ENCODE data around the gene ADORA2A.

Gene ADORA2A

DNA sequence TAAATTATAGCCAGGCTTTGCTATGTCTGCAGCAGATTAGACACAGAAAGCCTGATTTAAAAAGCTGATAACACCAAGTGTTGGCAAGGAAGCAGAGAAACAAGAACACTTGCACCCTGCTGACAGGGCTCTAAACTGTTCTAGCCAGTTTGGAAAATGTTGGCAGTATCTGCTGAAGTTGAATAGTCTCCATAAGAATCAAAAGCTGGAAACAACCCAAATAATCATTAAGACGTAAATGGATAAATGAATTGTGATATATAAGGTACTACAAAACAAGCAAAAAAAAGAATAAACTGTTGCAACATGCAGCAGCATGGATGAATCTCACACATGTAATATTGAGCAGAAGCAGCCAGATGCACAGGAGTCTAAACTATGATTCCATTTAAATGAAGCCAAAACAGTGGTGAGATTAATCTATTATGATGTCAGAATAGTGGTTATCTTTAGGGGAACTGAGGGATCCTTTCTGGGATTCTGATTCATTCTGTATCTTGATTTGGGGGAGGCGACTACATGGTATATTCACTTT is 40.4 kb upstream of the ADORA2A start:
- 100% methylated on average over 1 of the region's 2 CpGs for WGBS (ENCODE audit: insufficient coverage)
- POLR2A ChIA-PET: no interaction called here
- H3K9me3 ChIP-seq (ENCODE audit: control extremely low read depth in 1 of 5, control insufficient read depth in 4 of 5, insufficient read depth in 2 of 5, low read depth in 1 of 5, low read length in 4 of 5): no peaks in the 10 kb centered on the region
- H3K27ac ChIP-seq (ENCODE audit: insufficient read depth in 1 of 2, low read depth in 1 of 2, low read length in 2 of 2, poor library complexity in 1 of 2, severe bottlenecking in 2 of 2): no peak overlapping the region
- CTCF ChIA-PET: interaction anchor here (0.7 to 1.2 kb wide), 2 partner anchors 9 to 10 kb away, joined by 3 read pairs; no protein-coding TSS in a partner anchor
- peaks cover 3 to 20% (median 13%) of the 10 kb centered on the region in 4 experiments for H3K4me1 ChIP-seq (ENCODE audit: control extremely low read depth in 1 of 4, control insufficient read depth in 4 of 4, insufficient read depth in 4 of 4, low read length in 3 of 4)
- H3K36me3 ChIP-seq (ENCODE audit: control insufficient read depth in 4 of 4, insufficient read depth in 4 of 4, low read length in 3 of 4): peaks cover 0 to 5% (median 1%) of the 10 kb centered on the region in 4 experiments
- DNase-seq: no peak
- no peaks in the 10 kb centered on the region for H3K27me3 ChIP-seq (replicated peaks in 2 of 5; ENCODE audit: control insufficient read depth in 4 of 5, insufficient read depth in 5 of 5, low read length in 4 of 5)
- H3K4me3 ChIP-seq (ENCODE audit: control insufficient read depth in 1 of 7, extremely low read depth in 1 of 7, insufficient read depth in 4 of 7, low read depth in 2 of 7, low read length in 6 of 7): no peak overlapping the region

DNA sequence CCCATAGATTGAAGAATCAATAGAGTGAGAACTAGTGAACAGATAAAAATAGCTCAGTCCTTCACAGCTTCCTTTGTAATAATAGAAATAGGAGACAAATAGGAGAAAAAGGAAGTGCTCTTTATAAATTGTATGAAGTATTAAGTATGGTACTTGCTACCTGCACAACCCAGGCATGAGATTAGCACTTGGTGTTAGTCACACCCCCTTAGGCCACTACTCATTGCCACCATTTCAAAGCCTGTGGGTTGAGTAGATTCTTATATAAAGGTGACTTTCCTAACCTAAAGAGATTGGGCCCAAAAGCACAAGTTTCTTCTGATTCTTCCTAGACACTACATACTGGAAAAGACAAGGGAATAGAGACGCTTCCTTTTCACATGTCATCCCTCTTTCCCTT is 37.7 kb upstream of the ADORA2A start:
- Histone ChIP-seq H3K4me1 (ENCODE audit: control extremely low read depth in 1 of 4, control insufficient read depth in 4 of 4, insufficient read depth in 4 of 4, low read length in 3 of 4) (peaks cover 3 to 29% (median 15%) of the 10 kb centered on the region in 4 experiments), H3K27me3 (replicated peaks in 2 of 5; ENCODE audit: control insufficient read depth in 4 of 5, insufficient read depth in 5 of 5, low read length in 4 of 5) (no peaks in the 10 kb centered on the region), H3K36me3 (ENCODE audit: control insufficient read depth in 4 of 4, insufficient read depth in 4 of 4, low read length in 3 of 4) (peaks cover 0 to 13% (median 8%) of the 10 kb centered on the region in 4 experiments), H3K9me3 (ENCODE audit: control extremely low read depth in 1 of 5, control insufficient read depth in 4 of 5, insufficient read depth in 2 of 5, low read depth in 1 of 5, low read length in 4 of 5) (no peaks in the 10 kb centered on the region), H3K4me3 (ENCODE audit: control insufficient read depth in 1 of 7, extremely low read depth in 1 of 7, insufficient read depth in 4 of 7, low read depth in 2 of 7, low read length in 6 of 7) (no peak overlapping the region), H3K27ac (ENCODE audit: insufficient read depth in 1 of 2, low read depth in 1 of 2, low read length in 2 of 2, poor library complexity in 1 of 2, severe bottlenecking in 2 of 2) (no peak overlapping the region)
- peak in 2 of 3 donors; percentile 40 to 54 for DNase-seq
- ChIA-PET CTCF (interaction anchor here (4.4 kb wide), 1 partner anchor 8 kb away, joined by 20 read pairs; no protein-coding TSS in a partner anchor), POLR2A (no interaction called here)
- WGBS (ENCODE audit: insufficient coverage): no CpG with 5 or more reads among the region's 1 CpG

GRCh38 chr22:24390156-24390555 is 37.2 kb upstream of the ADORA2A start:
- H3K36me3 ChIP-seq (ENCODE audit: control insufficient read depth in 4 of 4, insufficient read depth in 4 of 4, low read length in 3 of 4): peaks cover 0 to 14% (median 9%) of the 10 kb centered on the region in 4 experiments
- ChIA-PET CTCF (interaction anchor here (1.6 to 4.4 kb wide), 2 partner anchors 9 to 37 kb away, joined by 3 to 20 read pairs; no protein-coding TSS in a partner anchor), POLR2A (no interaction called here)
- WGBS (ENCODE audit: insufficient coverage): no CpG with 5 or more reads among the region's 2 CpGs
- no peaks in the 10 kb centered on the region for H3K9me3 ChIP-seq (ENCODE audit: control extremely low read depth in 1 of 5, control insufficient read depth in 4 of 5, insufficient read depth in 2 of 5, low read depth in 1 of 5, low read length in 4 of 5)
- H3K27ac ChIP-seq (ENCODE audit: insufficient read depth in 1 of 2, low read depth in 1 of 2, low read length in 2 of 2, poor library complexity in 1 of 2, severe bottlenecking in 2 of 2): no peak overlapping the region
- no peaks in the 10 kb centered on the region for H3K27me3 ChIP-seq (replicated peaks in 2 of 5; ENCODE audit: control insufficient read depth in 4 of 5, insufficient read depth in 5 of 5, low read length in 4 of 5)
- peaks cover 3 to 29% (median 15%) of the 10 kb centered on the region in 4 experiments for H3K4me1 ChIP-seq (ENCODE audit: control extremely low read depth in 1 of 4, control insufficient read depth in 4 of 4, insufficient read depth in 4 of 4, low read length in 3 of 4)
- no peak for DNase-seq
- no peak overlapping the region for H3K4me3 ChIP-seq (ENCODE audit: control insufficient read depth in 1 of 7, extremely low read depth in 1 of 7, insufficient read depth in 4 of 7, low read depth in 2 of 7, low read length in 6 of 7)

DNA sequence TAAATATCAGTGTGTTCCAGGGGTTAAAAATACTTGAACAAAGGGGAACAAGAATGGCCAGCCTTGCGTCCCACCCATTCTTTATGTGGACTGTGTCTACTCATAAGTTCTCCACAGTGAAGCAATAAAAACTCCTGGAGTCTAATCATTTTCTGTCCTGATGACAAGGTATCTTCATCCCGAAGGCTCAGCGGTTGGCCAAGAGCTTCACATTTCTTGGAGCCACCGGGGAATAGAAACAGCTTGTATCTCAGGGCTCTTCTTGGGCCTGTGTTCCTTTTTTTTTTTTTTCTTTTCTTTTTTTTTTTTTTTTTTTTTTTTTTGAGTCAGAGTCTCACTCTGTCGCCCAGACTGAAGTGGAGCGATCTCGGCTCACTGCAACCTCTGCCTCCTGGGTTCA is 36.8 kb upstream of the ADORA2A start:
- peaks cover 3 to 29% (median 15%) of the 10 kb centered on the region in 4 experiments for H3K4me1 ChIP-seq (ENCODE audit: control extremely low read depth in 1 of 4, control insufficient read depth in 4 of 4, insufficient read depth in 4 of 4, low read length in 3 of 4)
- no peaks in the 10 kb centered on the region for H3K9me3 ChIP-seq (ENCODE audit: control extremely low read depth in 1 of 5, control insufficient read depth in 4 of 5, insufficient read depth in 2 of 5, low read depth in 1 of 5, low read length in 4 of 5)
- POLR2A ChIA-PET: no interaction called here
- no peak for DNase-seq
- H3K4me3 ChIP-seq (ENCODE audit: control insufficient read depth in 1 of 7, extremely low read depth in 1 of 7, insufficient read depth in 4 of 7, low read depth in 2 of 7, low read length in 6 of 7): no peak overlapping the region
- peaks cover 2 to 17% (median 10%) of the 10 kb centered on the region in 4 experiments for H3K36me3 ChIP-seq (ENCODE audit: control insufficient read depth in 4 of 4, insufficient read depth in 4 of 4, low read length in 3 of 4)
- no peak overlapping the region for H3K27ac ChIP-seq (ENCODE audit: insufficient read depth in 1 of 2, low read depth in 1 of 2, low read length in 2 of 2, poor library complexity in 1 of 2, severe bottlenecking in 2 of 2)
- H3K27me3 ChIP-seq (replicated peaks in 2 of 5; ENCODE audit: control insufficient read depth in 4 of 5, insufficient read depth in 5 of 5, low read length in 4 of 5): no peaks in the 10 kb centered on the region
- 95% methylated on average over 4 of the region's 7 CpGs for WGBS (ENCODE audit: insufficient coverage)
- CTCF ChIA-PET: interaction anchor here (1.3 to 4.8 kb wide), 4 partner anchors 9 to 66 kb away, joined by 3 to 24 read pairs (median 12); no protein-coding TSS in a partner anchor

GRCh38 chr22:24391836-24392217 is 35.6 kb upstream of the ADORA2A start:
- no CpG with 5 or more reads among the region's 3 CpGs for WGBS (ENCODE audit: insufficient coverage)
- DNase-seq: peak in 1 of 3 donors; percentile 31
- H3K36me3 ChIP-seq (ENCODE audit: control insufficient read depth in 4 of 4, insufficient read depth in 4 of 4, low read length in 3 of 4): peaks cover 10 to 22% (median 14%) of the 10 kb centered on the region in 4 experiments
- no peak overlapping the region for H3K27ac ChIP-seq (ENCODE audit: insufficient read depth in 1 of 2, low read depth in 1 of 2, low read length in 2 of 2, poor library complexity in 1 of 2, severe bottlenecking in 2 of 2)
- POLR2A ChIA-PET: interaction anchor here (0.7 kb wide), 1 partner anchor 17 kb away, joined by 3 read pairs; no protein-coding TSS in a partner anchor
- CTCF ChIA-PET: interaction anchor here (0.6 to 4.8 kb wide), 6 partner anchors 9 to 105 kb away, joined by 3 to 24 read pairs (median 4); no protein-coding TSS in a partner anchor
- H3K27me3 ChIP-seq (replicated peaks in 2 of 5; ENCODE audit: control insufficient read depth in 4 of 5, insufficient read depth in 5 of 5, low read length in 4 of 5): no peaks in the 10 kb centered on the region
- H3K9me3 ChIP-seq (ENCODE audit: control extremely low read depth in 1 of 5, control insufficient read depth in 4 of 5, insufficient read depth in 2 of 5, low read depth in 1 of 5, low read length in 4 of 5): no peaks in the 10 kb centered on the region
- H3K4me1 ChIP-seq (ENCODE audit: control extremely low read depth in 1 of 4, control insufficient read depth in 4 of 4, insufficient read depth in 4 of 4, low read length in 3 of 4): peaks cover 3 to 29% (median 15%) of the 10 kb centered on the region in 4 experiments
- H3K4me3 ChIP-seq (ENCODE audit: control insufficient read depth in 1 of 7, extremely low read depth in 1 of 7, insufficient read depth in 4 of 7, low read depth in 2 of 7, low read length in 6 of 7): no peak overlapping the region

- Histone ChIP-seq H3K4me1 (ENCODE audit: control extremely low read depth in 1 of 4, control insufficient read depth in 4 of 4, insufficient read depth in 4 of 4, low read length in 3 of 4) (peaks cover 3 to 27% (median 14%) of the 10 kb centered on the region in 4 experiments), H3K4me3 (ENCODE audit: control insufficient read depth in 1 of 7, extremely low read depth in 1 of 7, insufficient read depth in 4 of 7, low read depth in 2 of 7, low read length in 6 of 7) (no peak overlapping the region), H3K9me3 (ENCODE audit: control extremely low read depth in 1 of 5, control insufficient read depth in 4 of 5, insufficient read depth in 2 of 5, low read depth in 1 of 5, low read length in 4 of 5) (no peaks in the 10 kb centered on the region), H3K36me3 (ENCODE audit: control insufficient read depth in 4 of 4, insufficient read depth in 4 of 4, low read length in 3 of 4) (peaks cover 12 to 26% (median 17%) of the 10 kb centered on the region in 4 experiments), H3K27ac (ENCODE audit: insufficient read depth in 1 of 2, low read depth in 1 of 2, low read length in 2 of 2, poor library complexity in 1 of 2, severe bottlenecking in 2 of 2) (no peak overlapping the region), H3K27me3 (replicated peaks in 2 of 5; ENCODE audit: control insufficient read depth in 4 of 5, insufficient read depth in 5 of 5, low read length in 4 of 5) (no peaks in the 10 kb centered on the region)
- WGBS (ENCODE audit: insufficient coverage): 100% methylated on average over 3 of the region's 4 CpGs
- CTCF ChIA-PET: interaction anchor here (0.6 to 4.8 kb wide), 5 partner anchors 11 to 104 kb away, joined by 3 to 24 read pairs (median 13); no protein-coding TSS in a partner anchor
- POLR2A ChIA-PET: interaction anchor here (0.7 kb wide), 1 partner anchor 18 kb away, joined by 3 read pairs; no protein-coding TSS in a partner anchor
- peak in 1 of 3 donors; percentile 24 for DNase-seq
Observed at GRCh38 chr22:24392218-24392931, 35.0 kb upstream of the ADORA2A start.

Data from common myeloid progenitor, CD34-positive (primary cell).